Right lobe of liver (tissue), 4 donors: ENCODE data around the gene BABAM1.
"Not testable (repeated sequence)": the region's sequence is repeated elsewhere in the genome, so short reads cannot be mapped to it uniquely, and the experiment has no call there.

Experiments
- CTCF ChIP-seq, 4 donors: fragments of 200-600 bp in 3 of 4; fragments of 450-650 bp in 1 of 4; IDR thresholded peaks; one replicate each; pipeline versions ENCODE4 v1.5.1 to v1.8.0; 2016 to 2022; ENCODE audit warnings: antibody characterized with exemption in 4 of 4, mild to moderate bottlenecking in 2 of 4
- POLR2A ChIP-seq: fragments of 450-650 bp; IDR thresholded peaks from one replicate; pipeline ENCODE4 v1.6.1; 2017; ENCODE audit warnings: antibody characterized with exemption, mild to moderate bottlenecking
- donor health status: DM: no; HTN: no; CAD: no.
- donor health status: DM: no; HTN: no; CAD: no.
- donor health status: DM: no; HTN: yes; CAD: no.

- not testable (repeated sequence) for TF ChIP-seq POLR2A; CTCF (IDR thresholded peaks at IDR 0.05)
Observed at GRCh38 chr19:17274892-17275291, 7.6 kb downstream of the BABAM1 start.
